ENCODE measurements around the gene MPP7. TPM values are rescaled to one million over a fixed set of nuclear protein-coding genes. Genes with fewer than 3 reads are reported as not detected.
A peak's percentile ranks its signal among the peaks of the same experiment; 100 is the strongest.

Gene MPP7
- total RNA-seq, result 10 to 100 TPM; 11.5 to 21.0 (median 19.1) TPM
- total RNA-seq (2013), result 22.9 TPM

DNA sequence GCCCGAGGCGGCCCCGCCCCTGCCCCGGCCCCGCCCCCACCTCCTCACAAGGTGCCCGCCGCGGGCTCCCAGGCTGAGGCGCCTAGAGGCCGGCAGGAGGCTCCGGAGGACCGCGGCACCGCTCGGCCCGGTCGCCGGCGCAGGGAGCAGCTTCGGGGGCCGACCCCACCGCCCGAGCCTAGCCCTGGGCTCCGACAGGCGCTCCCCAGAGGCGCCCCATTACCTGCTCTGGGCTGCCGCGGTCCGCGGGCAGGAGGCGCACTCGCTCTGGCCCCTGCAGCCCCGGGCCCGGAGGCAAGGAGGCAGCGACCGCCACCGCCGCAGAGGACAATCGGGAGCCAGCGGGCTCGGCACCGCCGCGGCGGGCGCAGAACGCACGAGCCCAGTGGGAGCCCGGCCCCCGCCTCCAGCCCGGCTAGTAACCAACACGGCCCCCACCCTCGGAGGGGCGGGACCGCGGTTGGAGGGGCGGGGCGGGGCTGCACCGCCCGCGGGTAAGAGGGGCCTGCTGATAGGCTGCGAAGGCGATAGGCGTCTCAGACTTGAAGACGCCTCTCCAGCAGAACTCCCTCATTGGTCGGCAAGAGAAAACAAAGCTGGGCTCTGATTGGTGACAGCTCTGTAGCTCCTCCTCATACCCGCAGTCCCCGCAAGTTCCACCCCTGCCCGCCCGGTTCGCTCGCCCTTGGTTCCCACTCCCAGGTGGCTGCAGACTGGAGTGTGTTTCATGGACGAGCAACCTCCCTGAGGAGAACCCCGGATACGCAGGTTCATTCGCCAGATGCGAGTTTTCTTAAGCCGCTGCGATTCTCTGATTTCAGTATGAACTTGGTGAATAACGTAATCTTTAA is at the start of gene MPP7:
MPP7 (minus strand) TSS at position 427 of the 851 bp plus-strand sequence. CDS start 64,460 bp downstream, outside the sequence.
- Histone ChIP-seq H3K27me3 (ENCODE audit: control insufficient read depth, insufficient read depth, low read length) (no peaks in the 10 kb centered on the region), H3K4me3 (ENCODE audit: low read length) (peak within 1 kb of the TSS; percentile 59), H3K27ac (ENCODE audit: low read length) (peak within 1 kb of the TSS; percentile 72), H3K4me1 (ENCODE audit: control insufficient read depth, insufficient read depth, low read length) (peaks cover 4% of the 10 kb centered on the region), H3K9me3 (ENCODE audit: control insufficient read depth, insufficient read depth, low read length) (no peaks in the 10 kb centered on the region), H3K36me3 (ENCODE audit: control insufficient read depth, insufficient read depth, low read length) (no peaks in the 10 kb centered on the region)
- Mint-ChIP-seq H3K27ac (peak within 1 kb of the TSS; percentile 91), H3K36me3 (no peaks in the 10 kb centered on the region), H3K4me3 (peak within 1 kb of the TSS; percentile 96), H3K4me1 (peaks cover 26 to 31% of the 10 kb centered on the region in 2 donors), H3K9me3 (no peaks in the 10 kb centered on the region), H3K27me3 (ENCODE audit: low read depth in 2 of 2) (peaks cover 9% of the 10 kb centered on the region in 2 donors)
- peak; percentile 88 to 98 (median 88) for ATAC-seq
- under 1% methylated on average over 76 of the region's 80 CpGs for WGBS (ENCODE audit: insufficient coverage)
- peak; percentile 57 for TF ChIP-seq CTCF (IDR thresholded peaks at IDR 0.05)
- intact Hi-C loops (cut with micrococcal nuclease), result loop anchor here (1.0 kb wide), 4 partner anchors 31 to 799 kb away; partner anchors contain the start of gene RAB18
- DNase-seq, result peak; percentile 97 to 99

DNA sequence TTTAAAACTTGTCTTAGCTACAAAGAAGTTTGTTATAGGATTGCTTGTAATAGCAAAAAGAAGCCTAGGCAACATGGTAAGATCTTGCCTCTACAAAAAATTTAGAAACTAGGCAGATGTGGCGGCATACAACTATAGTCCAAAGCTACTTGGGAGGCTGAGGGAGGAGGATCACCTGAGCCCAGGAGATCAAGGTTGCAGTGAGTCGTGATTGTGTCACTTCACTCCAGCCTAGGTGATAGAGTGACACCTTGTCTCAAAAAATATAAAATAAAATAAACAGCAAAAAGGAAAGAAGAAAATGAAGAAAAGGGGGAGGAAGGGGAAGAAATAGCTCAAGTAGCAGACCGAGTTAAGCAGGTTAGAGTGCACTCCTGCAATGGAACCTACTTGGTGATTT is 47.0 kb upstream of the MPP7 start:
- H3K4me1 Mint-ChIP-seq, result no peaks in the 10 kb centered on the region
- H3K4me3 Mint-ChIP-seq, result no peak overlapping the region
- H3K9me3 ChIP-seq (ENCODE audit: control insufficient read depth, insufficient read depth, low read length), result peaks cover 9% of the 10 kb centered on the region
- intact Hi-C loops (cut with micrococcal nuclease), result no loop called here
- peaks cover 5 to 7% of the 10 kb centered on the region in 2 donors for H3K9me3 Mint-ChIP-seq
- no peak overlapping the region for H3K27ac ChIP-seq (ENCODE audit: low read length)
- ATAC-seq (no peak), DNase-seq (no peak)
- H3K27me3 ChIP-seq (ENCODE audit: control insufficient read depth, insufficient read depth, low read length), result no peaks in the 10 kb centered on the region
- H3K36me3 ChIP-seq (ENCODE audit: control insufficient read depth, insufficient read depth, low read length), result no peaks in the 10 kb centered on the region
- H3K27ac Mint-ChIP-seq, result no peak overlapping the region
- H3K4me3 ChIP-seq (ENCODE audit: low read length), result no peak overlapping the region
- no peak for TF ChIP-seq CTCF (IDR thresholded peaks at IDR 0.05)
- H3K27me3 Mint-ChIP-seq (ENCODE audit: low read depth in 2 of 2), result no peaks in the 10 kb centered on the region
- WGBS (ENCODE audit: insufficient coverage), result 100% methylated on average over 1 of the region's 3 CpGs
- H3K36me3 Mint-ChIP-seq, result peaks cover 10% of the 10 kb centered on the region
- no peaks in the 10 kb centered on the region for H3K4me1 ChIP-seq (ENCODE audit: control insufficient read depth, insufficient read depth, low read length)

GRCh38 chr10:28343987-28344895 is 41.4 kb upstream of the MPP7 start:
- H3K4me3 Mint-ChIP-seq, result no peak overlapping the region
- peaks cover 0 to 9% of the 10 kb centered on the region in 2 donors for H3K27me3 Mint-ChIP-seq (ENCODE audit: low read depth in 2 of 2)
- H3K4me1 Mint-ChIP-seq, result no peaks in the 10 kb centered on the region
- Histone ChIP-seq H3K9me3 (ENCODE audit: control insufficient read depth, insufficient read depth, low read length) (peaks cover 9% of the 10 kb centered on the region), H3K27ac (ENCODE audit: low read length) (no peak overlapping the region), H3K4me3 (ENCODE audit: low read length) (no peak overlapping the region), H3K36me3 (ENCODE audit: control insufficient read depth, insufficient read depth, low read length) (no peaks in the 10 kb centered on the region), H3K27me3 (ENCODE audit: control insufficient read depth, insufficient read depth, low read length) (no peaks in the 10 kb centered on the region), H3K4me1 (ENCODE audit: control insufficient read depth, insufficient read depth, low read length) (no peaks in the 10 kb centered on the region)
- no peak for DNase-seq
- H3K27ac Mint-ChIP-seq, result no peak overlapping the region
- no peak for TF ChIP-seq CTCF (IDR thresholded peaks at IDR 0.05)
- intact Hi-C loops (cut with micrococcal nuclease), result no loop called here
- peaks cover 5 to 7% of the 10 kb centered on the region in 2 donors for H3K9me3 Mint-ChIP-seq
- 96% methylated on average over 5 of the region's 6 CpGs for WGBS (ENCODE audit: insufficient coverage)
- no peak for ATAC-seq
- peaks cover 17% of the 10 kb centered on the region for H3K36me3 Mint-ChIP-seq

Data from natural killer cell (primary cell).